ENCODE data around the gene PLB1.

Gene PLB1

GRCh38 chr2:28487258-28487657 lies 8.6 kb upstream of the PLB1 start:
- no peak overlapping the region for H3K4me3 ChIP-seq (ENCODE audit: low read depth, low read length)
- no peak for DNase-seq (ENCODE audit: low read depth)
- no peak for TF ChIP-seq CTCF (IDR thresholded peaks at IDR 0.05; ENCODE audit: control insufficient read depth, extremely low read depth, insufficient read depth)

GRCh38 chr2:28488083-28488830 lies 7.6 kb upstream of the PLB1 start:
- no peak overlapping the region for H3K4me3 ChIP-seq (ENCODE audit: low read depth, low read length)
- no peak for TF ChIP-seq CTCF (IDR thresholded peaks at IDR 0.05; ENCODE audit: control insufficient read depth, extremely low read depth, insufficient read depth)
- no peak for DNase-seq (ENCODE audit: low read depth)

GRCh38 chr2:28488858-28489575 lies 6.8 kb upstream of the PLB1 start:
- no peak for DNase-seq (ENCODE audit: low read depth)
- H3K4me3 ChIP-seq (ENCODE audit: low read depth, low read length), result no peak overlapping the region
- TF ChIP-seq CTCF (IDR thresholded peaks at IDR 0.05; ENCODE audit: control insufficient read depth, extremely low read depth, insufficient read depth), result no peak

DNA sequence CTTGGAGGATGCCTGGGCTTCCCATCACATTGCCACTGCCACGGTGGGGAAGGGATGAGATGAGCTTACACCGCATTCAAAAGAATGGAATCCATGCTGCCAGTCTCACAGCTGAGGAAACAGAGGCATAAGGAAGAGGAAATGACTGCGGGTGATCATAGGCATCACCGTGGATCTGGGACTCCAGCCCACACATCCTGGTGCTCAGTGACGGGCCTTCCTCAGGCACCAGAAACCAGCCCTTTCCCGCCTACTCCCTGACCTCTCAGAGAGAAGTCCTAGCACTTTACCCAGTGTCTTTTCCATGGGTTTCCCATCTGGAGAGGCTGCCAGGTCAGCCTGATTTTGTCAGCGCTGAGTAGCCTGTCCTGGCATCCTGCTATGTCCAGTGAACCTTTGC lies 5.3 kb upstream of the PLB1 start:
- no peak overlapping the region for H3K4me3 ChIP-seq (ENCODE audit: low read depth, low read length)
- no peak for DNase-seq (ENCODE audit: low read depth)
- no peak for TF ChIP-seq CTCF (IDR thresholded peaks at IDR 0.05; ENCODE audit: control insufficient read depth, extremely low read depth, insufficient read depth)

GRCh38 chr2:28492282-28492681 lies 3.6 kb upstream of the PLB1 start:
- no peak for DNase-seq (ENCODE audit: low read depth)
- TF ChIP-seq CTCF (IDR thresholded peaks at IDR 0.05; ENCODE audit: control insufficient read depth, extremely low read depth, insufficient read depth), result no peak
- H3K4me3 ChIP-seq (ENCODE audit: low read depth, low read length), result no peak overlapping the region

- DNase-seq (ENCODE audit: low read depth), result no peak
- H3K4me3 ChIP-seq (ENCODE audit: low read depth, low read length), result no peak overlapping the region
- TF ChIP-seq CTCF (IDR thresholded peaks at IDR 0.05; ENCODE audit: control insufficient read depth, extremely low read depth, insufficient read depth), result no peak
Measured at GRCh38 chr2:28493636-28494035, 2.2 kb upstream of the PLB1 start.

All from LNCaP clone FGC (cell line).